IMR-90 (cell line): Measurements from ENCODE around the gene PRKD1. TPM values are rescaled to one million over a fixed set of nuclear protein-coding genes. Genes with fewer than 3 reads are reported as not detected.

Experiments used
- ATAC-seq: fragments of 200-7000 bp; cut with Tn5 transposase; 2 replicates; pipeline ENCODE4 v1.9.1; 2020; ENCODE audit warnings: low read depth, mild to moderate bottlenecking, moderate library complexity
- BruUV-seq: library from RNA; stranded (reverse); fragments of 400-500 nt; replicated peaks from 2 replicates; lab custom pipeline; 2021; lab: Mats Ljungman, UMichigan
- CTCF ChIA-PET: fragments of 300-600 bp; formaldehyde crosslinking; extraction: SDS; loops from one replicate; lab custom pipeline; 2021; ENCODE audit warnings: antibody characterized with exemption; lab: Yijun Ruan, JAX
- POLR2A ChIA-PET: fragments of 300-600 bp; sonication (Branson Sonifier 250); formaldehyde crosslinking; loops from one replicate; lab custom pipeline; 2022; ENCODE audit warnings: antibody characterized with exemption; ENCODE audit not compliant: unreplicated experiment; lab: Charles Lee
- DNase-seq: peaks from one replicate; pipeline ENCODE4 v3.0.0; 2013
- H2AFZ ChIP-seq: replicated peaks from 2 replicates; pipeline ENCODE3; 2013; ENCODE audit warnings: low read length, mild to moderate bottlenecking; ENCODE audit not compliant: poor library complexity
- H2AK5ac ChIP-seq: 2 replicates; pipeline ENCODE4 v1.6.1; 2013; ENCODE audit warnings: low read depth, low read length, inconsistent platforms
- H2AK9ac ChIP-seq: replicated peaks from 2 replicates; pipeline ENCODE3; 2013; ENCODE audit warnings: mild to moderate bottlenecking, low read depth, low read length, moderate library complexity; ENCODE audit not compliant: poor library complexity
- H2BK120ac ChIP-seq: 2 replicates; pipeline ENCODE4 v1.6.1; 2013; ENCODE audit warnings: low read depth, low read length, inconsistent platforms
- H2BK15ac ChIP-seq: 3 replicates; pipeline ENCODE4 v1.6.1; 2013; ENCODE audit warnings: low read depth, low read length, inconsistent platforms
- H2BK20ac ChIP-seq: 2 replicates; pipeline ENCODE4 v1.6.1; 2013; ENCODE audit warnings: low read depth, mild to moderate bottlenecking, inconsistent platforms, low read length, moderate library complexity
- H2BK5ac ChIP-seq: 2 replicates; pipeline ENCODE4 v1.6.1; 2013; ENCODE audit warnings: mild to moderate bottlenecking, low read depth, low read length, inconsistent platforms; ENCODE audit not compliant: poor library complexity, severe bottlenecking
- H3K14ac ChIP-seq: replicated peaks from 2 replicates; pipeline ENCODE4 v1.6.1; 2013; ENCODE audit warnings: low read depth, low read length, inconsistent platforms
- H3K18ac ChIP-seq: 2 replicates; pipeline ENCODE4 v1.6.1; 2013; ENCODE audit warnings: low read depth, low read length, control low read depth
- H3K23ac ChIP-seq: 2 replicates; pipeline ENCODE4 v1.6.1; 2013; ENCODE audit warnings: low read depth, low read length, inconsistent platforms
- H3K27ac ChIP-seq: 2 replicates; pipeline ENCODE4 v1.5.1; 2013; ENCODE audit warnings: mild to moderate bottlenecking, control low read depth, low read length; ENCODE audit not compliant: insufficient read depth
- H3K27me3 ChIP-seq: 2 replicates; pipeline ENCODE4 v1.6.1; 2013; ENCODE audit warnings: low read length; ENCODE audit not compliant: control insufficient read depth, insufficient read depth
- H3K36me3 ChIP-seq: 2 replicates; pipeline ENCODE4 v1.6.1; 2013; ENCODE audit warnings: low read length, mixed read lengths; ENCODE audit not compliant: control insufficient read depth, insufficient read depth
- H3K4ac ChIP-seq: 2 replicates; pipeline ENCODE4 v1.6.1; 2013; ENCODE audit warnings: low read depth, low read length, inconsistent platforms
- H3K4me1 ChIP-seq: 2 replicates; pipeline ENCODE4 v1.6.1; 2013; ENCODE audit warnings: low read length, mixed read lengths; ENCODE audit not compliant: control insufficient read depth, insufficient read depth
- H3K4me2 ChIP-seq: 2 replicates; pipeline ENCODE4 v1.6.1; 2013; ENCODE audit warnings: low read depth, mild to moderate bottlenecking, control low read depth, low read length, moderate library complexity
- H3K4me3 ChIP-seq: 2 replicates; pipeline ENCODE4 v1.5.1; 2013; ENCODE audit warnings: low read depth, mild to moderate bottlenecking, control low read depth, low read length, moderate library complexity; ENCODE audit not compliant: insufficient read depth
- H3K56ac ChIP-seq: 2 replicates; pipeline ENCODE4 v1.6.1; 2013; ENCODE audit warnings: low read length, inconsistent platforms; ENCODE audit not compliant: insufficient read depth; ENCODE audit errors: extremely low read depth
- H3K79me1 ChIP-seq, 2 experiments: 2 replicates each; pipeline ENCODE4 v1.6.1; 2013; ENCODE audit warnings: low read length in 2 of 2, inconsistent platforms in 1 of 2, low read depth in 1 of 2
- H3K9ac ChIP-seq: 2 replicates; pipeline ENCODE4 v1.6.1; 2013; ENCODE audit warnings: low read depth, low read length, control low read depth
- H3K9me1 ChIP-seq: 2 replicates; pipeline ENCODE4 v1.6.1; 2013; ENCODE audit warnings: low read length, inconsistent platforms; ENCODE audit not compliant: insufficient read depth
- H3K9me3 ChIP-seq: 2 replicates; pipeline ENCODE4 v1.6.1; 2013; ENCODE audit warnings: low read length; ENCODE audit not compliant: control insufficient read depth, insufficient read depth
- H4K20me1 ChIP-seq: 2 replicates; pipeline ENCODE4 v1.6.1; 2013; ENCODE audit warnings: low read length, inconsistent platforms; ENCODE audit not compliant: insufficient read depth
- H4K5ac ChIP-seq: 2 replicates; pipeline ENCODE4 v1.6.1; 2013; ENCODE audit warnings: mild to moderate bottlenecking, low read depth, low read length, control low read depth
- H4K8ac ChIP-seq, 2 experiments: 2 replicates each; pipeline ENCODE4 v1.6.1; 2013; ENCODE audit warnings: low read depth in 2 of 2, low read length in 2 of 2, control low read depth in 1 of 2, inconsistent platforms in 1 of 2
- H4K91ac ChIP-seq: 2 replicates; pipeline ENCODE4 v1.6.1; 2013; ENCODE audit warnings: low read depth, low read length, inconsistent platforms; ENCODE audit not compliant: insufficient read depth
- CEBPB ChIP-seq: IDR thresholded peaks from 2 replicates; pipeline ENCODE4 v1.6.1; 2012; ENCODE audit warnings: low read depth, low read length, improper control_type of control experiment
- CHD1 ChIP-seq: IDR thresholded peaks from 2 replicates; pipeline ENCODE4 v1.6.1; 2012; ENCODE audit warnings: low read depth, low read length, improper control_type of control experiment
- CTCF ChIP-seq: conservative IDR thresholded peaks from 2 replicates; pipeline ENCODE4 v1.5.1; 2012; ENCODE audit warnings: mild to moderate bottlenecking, low read depth, low read length, improper control_type of control experiment
- ELK1 ChIP-seq: fragments of 150-350 bp; IDR thresholded peaks from 2 replicates; pipeline ENCODE4 v1.6.1; 2016; ENCODE audit warnings: low read depth, mild to moderate bottlenecking, low read length, moderate library complexity, borderline replicate concordance
- FOS ChIP-seq: fragments of 150-350 bp; IDR thresholded peaks from 2 replicates; pipeline ENCODE4 v1.6.1; 2016; ENCODE audit warnings: low read depth, low read length
- MAZ ChIP-seq: IDR thresholded peaks from 2 replicates; pipeline ENCODE4 v1.6.1; 2012; ENCODE audit warnings: low read depth, mild to moderate bottlenecking, low read length, improper control_type of control experiment, moderate library complexity, borderline replicate concordance
- MXI1 ChIP-seq: IDR thresholded peaks from 2 replicates; pipeline ENCODE4 v1.6.1; 2012; ENCODE audit warnings: low read depth, mild to moderate bottlenecking, low read length, moderate library complexity, borderline replicate concordance
- NFE2L2 ChIP-seq: fragments of 150-350 bp; IDR thresholded peaks from 2 replicates; pipeline ENCODE4 v1.6.1; 2016; ENCODE audit warnings: low read depth, mild to moderate bottlenecking, low read length
- RAD21 ChIP-seq: IDR thresholded peaks from 2 replicates; pipeline ENCODE4 v1.6.1; 2012; ENCODE audit warnings: low read length, improper control_type of control experiment
- RFX5 ChIP-seq: IDR thresholded peaks from 2 replicates; pipeline ENCODE4 v1.8.0; 2012; ENCODE audit warnings: low read depth, mild to moderate bottlenecking, low read length, moderate library complexity
- SMC3 ChIP-seq: fragments of 150-350 bp; IDR thresholded peaks from 2 replicates; pipeline ENCODE4 v1.6.1; 2016; ENCODE audit warnings: low read depth, mild to moderate bottlenecking, antibody characterized with exemption, low read length, moderate library complexity
- WGBS, 2 experiments: methylation state at CpG; one replicate each; pipeline versions ENCODE4 v1.1.5 to v1.1.7; 2013; ENCODE audit warnings: missing lambda C conversion rate in 2 of 2; ENCODE audit not compliant: insufficient read length in 1 of 2; ENCODE audit errors: extremely low coverage in 2 of 2; 5-methylcytosine and 5-hydroxymethylcytosine counted together
- dilution Hi-C: fragments of 300-500 bp; cut with HindIII; formaldehyde crosslinking; loops from one replicate; pipeline ENCODE4 v1.14.3; 2018; ENCODE audit warnings: low sequenced_read_pairs; ENCODE audit not compliant: unreplicated experiment
- in situ Hi-C: fragments of 300-500 bp; cut with MboI; formaldehyde crosslinking; loops from 3 replicates; pipeline ENCODE4 v1.14.3; 2019; ENCODE audit warnings: low sequenced_read_pairs, inconsistent platforms, mixed read lengths
- intact Hi-C: fragments of 100-400 bp; cut with micrococcal nuclease; formaldehyde crosslinking; loops from 2 replicates; pipeline ENCODE4 v1.10.0; 2022
- polyA plus RNA-seq, 3 experiments: library from polyadenylated mRNA; depleted of rRNA; stranded (reverse); fragments of >200 nt; gene quantifications; 2 replicates each; pipeline ENCODE4 v1.2.3, GENCODE V29; 2012; ENCODE audit warnings: low replicate concordance in 1 of 3
- total RNA-seq: library from RNA; depleted of rRNA; stranded (reverse); fragments of >200 nt; gene quantifications from 2 replicates; pipeline ENCODE4 v1.2.3, GENCODE V29; 2012

The PRKD1 gene
- total and polyA plus RNA-seq, 2 of the 4 experiments (the other 2 are of a cell fraction) = 12.9 to 14.2 TPM

GRCh38 chr14:29554335-29554734 is 373.3 kb downstream of the PRKD1 start:
- Histone ChIP-seq H3K4ac (no peak overlapping the region), H4K8ac (no peak overlapping the region), H4K5ac (no peak overlapping the region), H2AK9ac (no peak overlapping the region), H3K27ac (no peak overlapping the region), H2BK120ac (no peak overlapping the region), H3K9ac (no peak overlapping the region), H3K4me2 (no peak overlapping the region), H3K4me1 (peaks cover 6% of the 10 kb centered on the region), H3K4me3 (no peak overlapping the region), H3K56ac (no peak overlapping the region), H3K36me3 (no peaks in the 10 kb centered on the region), H4K91ac (no peak overlapping the region), H2AFZ (no peak overlapping the region), H3K9me1 (peaks cover 3% of the 10 kb centered on the region; the same call in 1 of the 2 replicates), H3K14ac (no peak overlapping the region; the same call in 1 of the 2 replicates), H2BK20ac (no peak overlapping the region), H3K79me1 (no peaks in the 10 kb centered on the region), H3K9me3 (no peaks in the 10 kb centered on the region), H2BK5ac (no peak overlapping the region), H3K23ac (no peak overlapping the region), H3K27me3 (no peaks in the 10 kb centered on the region), H3K18ac (no peak overlapping the region), H2BK15ac (no peak overlapping the region), H2AK5ac (no peak overlapping the region), H4K20me1 (no peaks in the 10 kb centered on the region)
- BruUV-seq = no TSS peak
- DNase-seq = no peak
- in situ Hi-C loops (loop anchor here (5.0 kb wide), 2 partner anchors 448 to 663 kb away; no protein-coding TSS in a partner anchor), dilution Hi-C loops (no loop called here), intact Hi-C loops (loop anchor here (10.0 kb wide), 1 partner anchor 170 kb away; no protein-coding TSS in a partner anchor)
- no peak for TF ChIP-seq MXI1
- no peak for TF ChIP-seq CTCF
- TF ChIP-seq CEBPB = no peak
- no peak for TF ChIP-seq NFE2L2
- no peak for TF ChIP-seq RFX5
- TF ChIP-seq CHD1 = no peak
- TF ChIP-seq SMC3 = no peak
- no peak for TF ChIP-seq RAD21
- no peak for TF ChIP-seq MAZ
- no peak for TF ChIP-seq FOS
- no peak for TF ChIP-seq ELK1
- ChIA-PET POLR2A (no interaction called here), CTCF (interaction anchor here (0.6 kb wide), 1 partner anchor 42 kb away, joined by 3 read pairs; no protein-coding TSS in a partner anchor)
- WGBS, 2 experiments = no CpG with 5 or more reads among the region's 3 CpGs
- ATAC-seq = no peak
